HL-60 (cell line): Measurements from ENCODE around the gene TAF4B.

ENCODE experiments used
- DNase-seq, 2 experiments: peaks; one replicate each; pipeline ENCODE4 v3.0.0-alpha.2; 2010 to 2020; ENCODE audit warnings: low read depth in 1 of 2, low spot score in 1 of 2
- H3K27ac ChIP-seq: fragments of 250-450 bp; sonication (Bioruptor Pico); replicated peaks from 2 replicates; pipeline ENCODE4 v1.5.1; 2020; ENCODE audit warnings: mild to moderate bottlenecking, moderate library complexity
- H3K27me3 ChIP-seq: fragments of 250-450 bp; sonication (Bioruptor Pico); 2 replicates; pipeline ENCODE4 v1.5.1; 2021; ENCODE audit warnings: mild to moderate bottlenecking, moderate library complexity; ENCODE audit not compliant: insufficient read depth, poor library complexity, severe bottlenecking
- H3K4me3 ChIP-seq: replicated peaks from 2 replicates; pipeline ENCODE4 v1.5.1; 2011; ENCODE audit warnings: mild to moderate bottlenecking, control low read depth, low read length; ENCODE audit not compliant: insufficient read depth
- CTCF ChIP-seq: IDR thresholded peaks from one replicate; pipeline ENCODE4 v1.5.1; 2011; ENCODE audit warnings: low read length, control low read depth, inconsistent platforms; ENCODE audit not compliant: insufficient read depth
- GABPA ChIP-seq: IDR thresholded peaks from 2 replicates; pipeline ENCODE4 v1.6.1; 2012; ENCODE audit warnings: low read depth
- POLR2AphosphoS5 ChIP-seq: IDR thresholded peaks from 2 replicates; pipeline ENCODE4 v1.6.1; 2012; ENCODE audit warnings: low read depth
- REST ChIP-seq: IDR thresholded peaks from 2 replicates; pipeline ENCODE4 v1.6.1; 2012; ENCODE audit warnings: low read depth; ENCODE audit not compliant: insufficient replicate concordance
- SPI1 ChIP-seq: IDR thresholded peaks from 2 replicates; pipeline ENCODE4 v1.6.1; 2012; ENCODE audit warnings: low read depth, mild to moderate bottlenecking, borderline replicate concordance

The TAF4B gene

GRCh38 chr18:26267357-26267930 is 41.2 kb downstream of the TAF4B start:
- H3K27ac ChIP-seq: no peak overlapping the region
- no peaks in the 10 kb centered on the region for H3K27me3 ChIP-seq
- DNase-seq: no peak
- TF ChIP-seq GABPA (no peak), SPI1 (no peak), REST (no peak), CTCF (no peak)
- no peak overlapping the region for H3K4me3 ChIP-seq

- no peak for TF ChIP-seq GABPA
- DNase-seq: peak in 1 of 2 experiments; percentile 21
- no peak overlapping the region for H3K4me3 ChIP-seq
- no peaks in the 10 kb centered on the region for H3K27me3 ChIP-seq
- no peak overlapping the region for H3K27ac ChIP-seq
These were observed 42.2 kb downstream of the TAF4B start for GRCh38 chr18:26268454-26268853.

- Histone ChIP-seq H3K4me3 (no peak overlapping the region), H3K27me3 (no peaks in the 10 kb centered on the region), H3K27ac (no peak overlapping the region)
- TF ChIP-seq CTCF: no peak
- TF ChIP-seq GABPA: no peak
- TF ChIP-seq SPI1: no peak
- no peak for TF ChIP-seq REST
- TF ChIP-seq POLR2AphosphoS5: no peak
- DNase-seq: no peak
These were observed 45.8 kb downstream of the TAF4B start for GRCh38 chr18:26271917-26272549.

- TF ChIP-seq REST: no peak
- TF ChIP-seq GABPA: no peak
- TF ChIP-seq SPI1: no peak
- no peak for TF ChIP-seq POLR2AphosphoS5
- no peak for TF ChIP-seq CTCF
- no peak overlapping the region for H3K4me3 ChIP-seq
- H3K27me3 ChIP-seq: no peaks in the 10 kb centered on the region
- DNase-seq: no peak
- no peak overlapping the region for H3K27ac ChIP-seq
These were observed 51.1 kb downstream of the TAF4B start for GRCh38 chr18:26277374-26277773.
